SK-N-SH treated with all-trans-retinoic acid at 6 μM for 48 hours (cell line): ENCODE measurements around the gene CCDC69.

ENCODE experiments used
- ATAC-seq: fragments of 200-7000 bp; cut with Tn5 transposase; 3 replicates; pipeline ENCODE4 v1.9.1; 2020; ENCODE audit warnings: mild to moderate bottlenecking, moderate library complexity
- ARNTL ChIP-seq: fragments of 450-650 bp; formaldehyde crosslinking; IDR thresholded peaks from 2 replicates; pipeline ENCODE4 v1.5.0; 2020; ENCODE audit warnings: low read depth, mild to moderate bottlenecking, moderate library complexity, borderline replicate concordance
- BACH2 ChIP-seq: fragments of 250-450 bp; sonication (Bioruptor Pico); IDR thresholded peaks from 2 replicates; pipeline ENCODE4 v1.9.0; 2021; ENCODE audit warnings: mild to moderate bottlenecking, borderline replicate concordance
- CREB5 ChIP-seq: fragments of 250-450 bp; sonication (Bioruptor Pico); IDR thresholded peaks from 2 replicates; pipeline ENCODE4 v1.5.1; 2020; ENCODE audit warnings: low read depth, mild to moderate bottlenecking, moderate library complexity
- CSRNP3 ChIP-seq: fragments of 250-450 bp; sonication (Bioruptor Pico); IDR thresholded peaks from 2 replicates; pipeline ENCODE4 v1.5.1; 2021; ENCODE audit warnings: mild to moderate bottlenecking, moderate library complexity
- ESRRG ChIP-seq: fragments of 250-450 bp; sonication (Bioruptor Pico); IDR thresholded peaks from 2 replicates; pipeline ENCODE4 v1.6.1; 2021; ENCODE audit warnings: mild to moderate bottlenecking
- GLIS3 ChIP-seq: fragments of 250-450 bp; sonication (Bioruptor Pico); IDR thresholded peaks from 2 replicates; pipeline ENCODE4 v1.5.0; 2020; ENCODE audit warnings: mild to moderate bottlenecking, moderate library complexity
- ISL1 ChIP-seq: fragments of 250-450 bp; sonication (Bioruptor Pico); IDR thresholded peaks from 2 replicates; pipeline ENCODE4 v2.1.2; 2022; ENCODE audit warnings: mild to moderate bottlenecking, moderate library complexity
- OSR1 ChIP-seq: fragments of 250-450 bp; sonication (Bioruptor Pico); IDR thresholded peaks from 2 replicates; pipeline ENCODE4 v1.8.0; 2022; ENCODE audit warnings: moderate library complexity, mild to moderate bottlenecking, inconsistent platforms
- PATZ1 ChIP-seq: fragments of 250-450 bp; sonication (Bioruptor Pico); IDR thresholded peaks from 2 replicates; pipeline ENCODE4 v1.8.0; 2020; ENCODE audit warnings: mild to moderate bottlenecking, moderate library complexity, borderline replicate concordance
- PPARA ChIP-seq: fragments of 250-450 bp; sonication (Bioruptor Pico); IDR thresholded peaks from 2 replicates; pipeline ENCODE4 v1.5.0; 2020; ENCODE audit warnings: mild to moderate bottlenecking, borderline replicate concordance
- RARB ChIP-seq: fragments of 250-450 bp; sonication (Bioruptor Pico); IDR thresholded peaks from 2 replicates; pipeline ENCODE4 v1.8.0; 2021; ENCODE audit warnings: mild to moderate bottlenecking, moderate library complexity
- SNAI2 ChIP-seq: fragments of 250-450 bp; sonication (Bioruptor Pico); IDR thresholded peaks from 2 replicates; pipeline ENCODE4 v1.5.0; 2020; ENCODE audit warnings: mild to moderate bottlenecking, moderate library complexity
- TCF4 ChIP-seq: fragments of 250-450 bp; sonication (Bioruptor Pico); IDR thresholded peaks from 2 replicates; pipeline ENCODE4 v1.8.0; 2021; ENCODE audit warnings: mild to moderate bottlenecking, moderate library complexity, borderline replicate concordance
- TOX ChIP-seq: fragments of 250-450 bp; sonication (Bioruptor Pico); IDR thresholded peaks from 2 replicates; pipeline ENCODE4 v1.8.0; 2021; ENCODE audit warnings: mild to moderate bottlenecking, moderate library complexity, borderline replicate concordance
- ZC3H10 ChIP-seq: fragments of 250-450 bp; sonication (Bioruptor Pico); IDR thresholded peaks from 2 replicates; pipeline ENCODE4 v1.5.1; 2021; ENCODE audit warnings: mild to moderate bottlenecking, moderate library complexity
- ZFP3 ChIP-seq: fragments of 250-450 bp; sonication (Bioruptor Pico); IDR thresholded peaks from 2 replicates; pipeline ENCODE4 v1.5.0; 2020; ENCODE audit warnings: mild to moderate bottlenecking, moderate library complexity
- ZNF70 ChIP-seq: fragments of 450-650 bp; formaldehyde crosslinking; IDR thresholded peaks from 2 replicates; pipeline ENCODE4 v1.5.0; 2020; ENCODE audit warnings: mild to moderate bottlenecking, moderate library complexity
- ZNF8 ChIP-seq: fragments of 450-650 bp; formaldehyde crosslinking; IDR thresholded peaks from 2 replicates; pipeline ENCODE4 v1.5.0; 2020; ENCODE audit warnings: mild to moderate bottlenecking, moderate library complexity
- TF ChIP-seq, protein P1 (sequence below): fragments of 250-450 bp; sonication (Bioruptor Pico); IDR thresholded peaks from 2 replicates; pipeline ENCODE4 v1.5.0; 2020; ENCODE audit warnings: mild to moderate bottlenecking, moderate library complexity
- TF ChIP-seq, protein P2 (sequence below): fragments of 250-450 bp; sonication (Bioruptor Pico); IDR thresholded peaks from 2 replicates; pipeline ENCODE4 v1.8.0; 2021; ENCODE audit warnings: low read depth, mild to moderate bottlenecking, moderate library complexity, borderline replicate concordance

Gene CCDC69

GRCh38 chr5:151238303-151238741, 14.4 kb upstream of the CCDC69 start (continued):
- TF ChIP-seq, protein P1, sequence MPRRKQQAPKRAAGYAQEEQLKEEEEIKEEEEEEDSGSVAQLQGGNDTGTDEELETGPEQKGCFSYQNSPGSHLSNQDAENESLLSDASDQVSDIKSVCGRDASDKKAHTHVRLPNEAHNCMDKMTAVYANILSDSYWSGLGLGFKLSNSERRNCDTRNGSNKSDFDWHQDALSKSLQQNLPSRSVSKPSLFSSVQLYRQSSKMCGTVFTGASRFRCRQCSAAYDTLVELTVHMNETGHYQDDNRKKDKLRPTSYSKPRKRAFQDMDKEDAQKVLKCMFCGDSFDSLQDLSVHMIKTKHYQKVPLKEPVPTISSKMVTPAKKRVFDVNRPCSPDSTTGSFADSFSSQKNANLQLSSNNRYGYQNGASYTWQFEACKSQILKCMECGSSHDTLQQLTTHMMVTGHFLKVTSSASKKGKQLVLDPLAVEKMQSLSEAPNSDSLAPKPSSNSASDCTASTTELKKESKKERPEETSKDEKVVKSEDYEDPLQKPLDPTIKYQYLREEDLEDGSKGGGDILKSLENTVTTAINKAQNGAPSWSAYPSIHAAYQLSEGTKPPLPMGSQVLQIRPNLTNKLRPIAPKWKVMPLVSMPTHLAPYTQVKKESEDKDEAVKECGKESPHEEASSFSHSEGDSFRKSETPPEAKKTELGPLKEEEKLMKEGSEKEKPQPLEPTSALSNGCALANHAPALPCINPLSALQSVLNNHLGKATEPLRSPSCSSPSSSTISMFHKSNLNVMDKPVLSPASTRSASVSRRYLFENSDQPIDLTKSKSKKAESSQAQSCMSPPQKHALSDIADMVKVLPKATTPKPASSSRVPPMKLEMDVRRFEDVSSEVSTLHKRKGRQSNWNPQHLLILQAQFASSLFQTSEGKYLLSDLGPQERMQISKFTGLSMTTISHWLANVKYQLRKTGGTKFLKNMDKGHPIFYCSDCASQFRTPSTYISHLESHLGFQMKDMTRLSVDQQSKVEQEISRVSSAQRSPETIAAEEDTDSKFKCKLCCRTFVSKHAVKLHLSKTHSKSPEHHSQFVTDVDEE: no peak
- TF ChIP-seq, protein P2, sequence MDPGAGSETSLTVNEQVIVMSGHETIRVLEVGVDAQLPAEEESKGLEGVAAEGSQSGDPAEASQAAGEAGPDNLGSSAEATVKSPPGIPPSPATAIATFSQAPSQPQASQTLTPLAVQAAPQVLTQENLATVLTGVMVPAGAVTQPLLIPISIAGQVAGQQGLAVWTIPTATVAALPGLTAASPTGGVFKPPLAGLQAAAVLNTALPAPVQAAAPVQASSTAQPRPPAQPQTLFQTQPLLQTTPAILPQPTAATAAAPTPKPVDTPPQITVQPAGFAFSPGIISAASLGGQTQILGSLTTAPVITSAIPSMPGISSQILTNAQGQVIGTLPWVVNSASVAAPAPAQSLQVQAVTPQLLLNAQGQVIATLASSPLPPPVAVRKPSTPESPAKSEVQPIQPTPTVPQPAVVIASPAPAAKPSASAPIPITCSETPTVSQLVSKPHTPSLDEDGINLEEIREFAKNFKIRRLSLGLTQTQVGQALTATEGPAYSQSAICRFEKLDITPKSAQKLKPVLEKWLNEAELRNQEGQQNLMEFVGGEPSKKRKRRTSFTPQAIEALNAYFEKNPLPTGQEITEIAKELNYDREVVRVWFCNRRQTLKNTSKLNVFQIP: no peak
- TF ChIP-seq GLIS3 (CRISPR knock-in tag): no peak

GRCh38 chr5:151237685-151238084, 13.8 kb upstream of the CCDC69 start:
- TF ChIP-seq ZFP3 (CRISPR knock-in tag) (no peak), PPARA (CRISPR knock-in tag) (no peak), RARB (CRISPR knock-in tag) (no peak), PATZ1 (CRISPR knock-in tag) (no peak), CREB5 (CRISPR knock-in tag) (no peak), CSRNP3 (no peak), ESRRG (CRISPR knock-in tag) (no peak), ZNF70 (CRISPR knock-in tag) (no peak), ZC3H10 (CRISPR knock-in tag) (no peak), ARNTL (CRISPR knock-in tag) (no peak), OSR1 (CRISPR knock-in tag) (no peak), ISL1 (CRISPR knock-in tag) (no peak), TCF4 (no peak), SNAI2 (no peak), BACH2 (no peak), ZNF8 (no peak), TOX (CRISPR knock-in tag) (no peak)
- TF ChIP-seq, protein P1: no peak
- TF ChIP-seq, protein P2: no peak
- no peak for ATAC-seq
